Ecto neural progenitor cell (in vitro differentiated cells): Measurements from ENCODE around the gene CD9.

ENCODE experiments used
- DNase-seq: peaks from one replicate; pipeline ENCODE4 v3.0.0-alpha.2; 2018; ENCODE audit warnings: low spot score

CD9 gene

GRCh38 chr12:6275928-6276887 lies 76.0 kb downstream of the CD9 start:
- no peak for DNase-seq

- no peak for DNase-seq
Observed at GRCh38 chr12:6276956-6277620, 76.9 kb downstream of the CD9 start.

DNA sequence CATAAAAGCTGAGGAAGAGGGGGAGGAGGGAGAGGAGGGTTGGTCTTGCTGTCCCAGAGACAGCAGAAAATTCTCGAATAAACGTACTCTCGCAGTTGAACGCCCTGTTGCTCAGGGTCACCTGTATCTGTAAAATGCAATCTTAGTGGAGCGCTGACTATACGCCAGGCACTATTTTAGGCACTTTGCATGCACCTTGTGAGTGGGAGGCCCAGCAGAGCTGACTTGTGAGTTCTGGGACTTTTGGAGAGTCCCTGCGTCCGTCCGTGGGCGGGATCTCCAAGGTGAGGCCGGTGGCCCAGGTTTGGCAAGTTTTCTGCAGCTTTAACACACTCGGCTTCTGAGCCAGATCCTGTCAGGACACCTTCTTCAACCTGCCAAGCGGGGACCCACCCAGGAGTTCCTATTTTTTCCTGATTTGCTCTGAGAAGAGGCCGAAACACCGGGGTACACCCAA lies 77.8 kb downstream of the CD9 start:
- DNase-seq: no peak

DNA sequence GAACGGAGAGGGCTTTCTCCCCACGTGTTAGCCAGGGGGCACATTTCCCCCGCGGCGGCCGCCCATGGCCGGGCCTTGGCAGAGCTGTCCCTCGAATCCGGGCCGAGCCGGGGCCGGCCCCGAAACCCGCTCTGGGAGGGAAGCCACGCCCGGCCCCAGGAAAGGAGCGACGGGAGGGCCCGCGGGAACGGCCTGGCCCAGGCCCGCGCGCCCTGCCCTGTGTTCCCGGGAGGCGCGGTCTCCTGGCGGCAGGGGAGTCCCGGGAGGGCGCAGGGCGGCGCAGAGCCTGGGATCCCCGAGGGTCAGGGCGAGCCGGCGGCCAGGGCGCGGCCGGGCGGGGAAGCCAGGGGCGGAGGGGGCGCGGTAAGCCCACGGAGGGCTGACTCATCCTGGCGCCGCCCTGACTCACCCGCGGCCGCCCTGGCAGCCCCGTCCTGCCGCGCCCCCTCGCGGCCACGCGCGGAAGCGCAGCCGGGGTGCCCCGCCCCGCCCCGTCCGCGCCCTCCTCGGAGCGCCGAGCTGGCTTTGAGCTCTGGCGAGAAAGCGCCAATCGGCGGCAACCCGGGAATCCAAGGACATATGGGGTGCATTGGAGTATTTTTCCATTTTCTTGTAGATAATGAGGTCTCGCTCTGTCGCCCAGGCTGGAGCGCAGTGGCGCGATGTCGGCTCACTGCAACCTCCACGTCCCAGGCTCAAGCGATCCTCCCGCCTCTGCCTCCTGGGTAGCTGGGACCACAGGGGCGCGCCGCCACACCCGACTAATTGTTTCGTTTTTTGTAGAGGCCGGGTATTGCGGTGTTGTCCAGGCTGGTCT lies 78.4 kb downstream of the CD9 start:
- DNase-seq: peak; percentile 94

DNA sequence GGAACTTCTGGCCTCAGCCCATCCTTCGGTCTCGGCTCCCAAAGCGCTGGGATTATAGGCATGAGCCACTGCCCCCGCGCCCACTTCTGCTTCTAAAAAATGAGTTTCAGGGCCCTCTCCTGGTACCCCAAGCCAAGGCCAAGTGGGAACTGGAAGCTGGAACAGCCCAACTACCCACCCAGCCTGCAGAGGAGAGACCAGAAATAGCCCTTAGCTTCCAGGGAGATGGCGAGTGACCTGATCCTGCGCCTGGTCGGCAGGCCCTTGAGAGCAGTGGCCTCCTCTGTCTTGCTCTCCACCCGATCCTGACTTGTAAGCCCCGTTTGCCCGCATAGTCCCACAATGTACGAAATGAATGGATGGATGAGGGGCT lies 79.0 kb downstream of the CD9 start:
- DNase-seq: no peak

GRCh38 chr12:6279631-6280030 lies 79.4 kb downstream of the CD9 start:
- no peak for DNase-seq

GRCh38 chr12:6280053-6280469 lies 79.9 kb downstream of the CD9 start:
- DNase-seq: no peak

DNA sequence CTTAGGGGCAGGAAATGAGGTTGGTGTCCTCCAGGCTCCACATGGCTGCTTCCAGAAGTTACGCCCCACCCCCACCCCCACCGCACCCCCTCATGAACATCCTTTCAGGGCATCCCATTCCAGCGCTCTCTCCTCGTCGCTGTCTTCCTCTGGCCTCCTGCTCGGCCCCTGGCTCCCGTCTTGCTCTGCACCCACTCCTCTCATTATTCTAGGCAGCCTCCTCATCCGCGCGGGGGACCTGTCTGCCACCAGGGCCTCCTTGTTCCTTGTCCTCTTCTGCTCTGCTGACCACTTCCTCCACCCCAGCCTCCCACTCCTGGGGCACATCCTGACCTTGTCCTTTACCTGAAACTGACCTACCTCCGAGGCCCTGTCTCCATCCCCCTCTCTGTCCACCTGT lies 80.5 kb downstream of the CD9 start:
- DNase-seq: no peak

- DNase-seq: no peak
Observed at GRCh38 chr12:6281081-6281809, 81.0 kb downstream of the CD9 start.

DNA sequence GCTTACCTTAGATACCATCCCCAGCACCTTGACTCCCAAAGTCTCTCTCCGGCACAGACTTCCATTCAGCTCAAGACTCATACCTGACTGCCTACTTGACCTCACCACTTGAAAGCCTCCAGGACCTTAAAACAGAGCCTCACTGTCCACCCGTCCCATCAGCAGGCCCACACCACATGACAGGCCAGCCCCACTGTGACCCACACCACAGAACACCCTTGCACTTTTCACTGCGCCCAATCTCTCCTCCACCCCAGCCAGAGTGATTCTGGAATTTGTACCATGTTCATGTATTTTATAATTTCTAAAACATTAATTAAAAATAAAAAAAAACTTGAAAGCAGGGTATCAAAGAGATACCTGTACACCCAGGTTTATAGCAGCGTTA lies 82.2 kb downstream of the CD9 start:
- no peak for DNase-seq

GRCh38 chr12:6284273-6284672 lies 84.1 kb downstream of the CD9 start:
- DNase-seq: no peak

- peak; percentile 86 for DNase-seq
Observed at GRCh38 chr12:6285063-6285477, 84.9 kb downstream of the CD9 start.

DNA sequence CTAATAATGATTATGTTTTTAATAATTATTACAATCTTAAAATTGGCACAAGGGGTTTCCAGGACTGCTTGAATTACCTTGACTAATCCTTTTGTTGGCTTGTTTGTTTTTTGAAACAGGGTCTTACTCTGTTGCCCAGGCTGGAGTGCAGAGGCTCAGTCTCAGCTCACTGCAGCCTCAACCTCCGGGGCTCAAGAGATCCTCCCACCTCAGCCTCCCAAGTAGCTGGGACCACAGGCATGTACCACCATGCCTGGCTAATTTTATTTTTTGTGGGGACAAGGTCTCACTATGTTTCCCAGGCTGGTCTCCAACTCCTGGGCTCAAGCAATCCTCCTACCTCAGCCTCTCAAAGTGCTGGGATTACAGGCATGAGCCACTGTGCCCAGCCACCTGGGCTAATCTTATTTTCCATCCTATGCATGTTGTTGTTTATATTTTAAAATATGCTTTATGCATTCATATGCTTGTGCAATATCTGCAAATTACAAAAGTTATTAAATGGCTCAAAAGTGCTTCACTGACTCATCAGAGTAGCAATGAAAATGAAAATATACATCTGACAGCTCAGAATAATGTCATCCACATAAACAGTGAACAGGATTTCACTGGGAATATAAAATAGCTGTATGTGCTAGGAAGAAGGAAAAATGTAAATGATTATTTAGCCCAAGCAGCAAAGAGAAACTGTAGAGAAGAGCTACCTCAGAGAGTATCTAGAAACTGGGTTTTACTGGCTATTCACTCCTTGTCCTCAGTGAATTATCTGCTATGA lies 85.5 kb downstream of the CD9 start:
- no peak for DNase-seq
